AG04449 (cell line): ENCODE data around the gene MYH2.

Experiments
- CTCF ChIA-PET: fragments of 350-600 bp; formaldehyde crosslinking; extraction: SDS; loops from one replicate; lab custom pipeline; 2021; ENCODE audit warnings: antibody characterized with exemption; lab: Yijun Ruan, JAX
- POLR2A ChIA-PET: fragments of 400-600, 350-600 bp; formaldehyde crosslinking; extraction: SDS; loops from one replicate; lab custom pipeline; 2020; ENCODE audit warnings: antibody characterized with exemption, inconsistent platforms; lab: Yijun Ruan, JAX
- DNase-seq: peaks from one replicate; pipeline ENCODE4 v3.0.0-alpha.2; 2010; ENCODE audit warnings: low read depth, low spot score
- H3K4me3 ChIP-seq: 2 replicates; pipeline ENCODE4 v1.5.1; 2011; ENCODE audit warnings: low read depth, mild to moderate bottlenecking, control low read depth, low read length
- CTCF ChIP-seq: IDR thresholded peaks from one replicate; pipeline ENCODE4 v1.5.1; 2011; ENCODE audit warnings: mild to moderate bottlenecking, moderate library complexity, low read length, control low read depth, inconsistent platforms; ENCODE audit not compliant: insufficient read depth; ENCODE audit errors: missing control alignments

MYH2 gene

GRCh38 chr17:10512856-10513255, 36.6 kb downstream of the MYH2 start:
- CTCF ChIA-PET: interaction anchor here (1.4 kb wide), 1 partner anchor 14 kb away, joined by 3 read pairs; no protein-coding TSS in a partner anchor
- no peak for DNase-seq
- POLR2A ChIA-PET: no interaction called here
- no peak for TF ChIP-seq CTCF
- H3K4me3 ChIP-seq: no peak overlapping the region

GRCh38 chr17:10499950-10500349, 49.5 kb downstream of the MYH2 start:
- no peak for DNase-seq
- no peak for TF ChIP-seq CTCF
- CTCF ChIA-PET: no interaction called here

GRCh38 chr17:10492004-10492403, 57.5 kb downstream of the MYH2 start:
- TF ChIP-seq CTCF: no peak
- DNase-seq: no peak
- POLR2A ChIA-PET: no interaction called here
- CTCF ChIA-PET: no interaction called here
- H3K4me3 ChIP-seq: no peak overlapping the region

More at GRCh38 chr17:10499950-10500349, 49.5 kb downstream of the MYH2 start:
- POLR2A ChIA-PET: no interaction called here
- H3K4me3 ChIP-seq: no peak overlapping the region

- ChIA-PET CTCF (no interaction called here), POLR2A (no interaction called here)
- H3K4me3 ChIP-seq: no peak overlapping the region
- no peak for DNase-seq
- no peak for TF ChIP-seq CTCF
Observed at GRCh38 chr17:10482252-10482651, 67.2 kb downstream of the MYH2 start.

- H3K4me3 ChIP-seq: no peak overlapping the region
- DNase-seq: no peak
- no peak for TF ChIP-seq CTCF
- CTCF ChIA-PET: interaction anchor here (1.0 kb wide), 1 partner anchor 9 kb away, joined by 3 read pairs; the partner anchor contains the start of gene MYH4
- POLR2A ChIA-PET: no interaction called here
Observed at GRCh38 chr17:10477701-10478100, 71.8 kb downstream of the MYH2 start.

GRCh38 chr17:10474536-10474935, 74.9 kb downstream of the MYH2 start:
- TF ChIP-seq CTCF: no peak
- ChIA-PET CTCF (interaction anchor here (1.0 to 1.4 kb wide), 2 partner anchors 22 to 142 kb away, joined by 3 read pairs; no protein-coding TSS in a partner anchor), POLR2A (no interaction called here)
- no peak for DNase-seq
- H3K4me3 ChIP-seq: no peak overlapping the region
